ENCODE results near the gene ACYP1. TPM values are rescaled to one million over a fixed set of nuclear protein-coding genes. Genes with fewer than 3 reads are reported as not detected.

The ACYP1 gene
- total and polyA plus RNA-seq, 9 of the 15 experiments (the other 6 are each of a cell fraction or from before 2014, with no cell fraction given), result 19.9 to 113 (median 52.3) TPM

DNA sequence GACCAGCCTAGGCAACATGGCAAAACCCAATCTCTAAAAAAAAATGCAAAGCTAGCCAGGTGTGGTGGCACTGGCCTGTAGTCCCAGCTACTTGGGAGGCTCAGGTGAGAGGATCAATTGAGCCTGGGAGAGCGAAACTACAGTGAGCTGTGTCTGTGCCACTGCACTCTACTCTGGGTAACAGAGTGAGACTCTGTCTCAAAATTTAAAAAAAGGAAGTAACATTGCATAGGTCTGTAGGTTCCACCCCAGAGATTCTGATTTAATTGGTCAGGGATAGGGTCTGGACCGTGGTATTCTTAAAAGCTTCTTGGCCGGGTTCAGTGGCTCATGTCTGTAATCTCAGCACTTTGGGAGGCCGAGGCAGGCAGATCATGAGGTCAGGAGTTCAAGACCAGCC lies 31.9 kb upstream of the ACYP1 start:
- Histone ChIP-seq H3K9ac (ENCODE audit: insufficient read depth in 1 of 2, low read depth in 2 of 2, low read length in 2 of 2) (no peak overlapping the region), H3K27ac (ENCODE audit: extremely low read depth, low read depth, low read length) (no peak overlapping the region), H3K9me1 (ENCODE audit: control insufficient read depth, insufficient read depth, low read length) (no peaks in the 10 kb centered on the region), H3K79me2 (ENCODE audit: control insufficient read depth, insufficient read depth, low read length) (no peaks in the 10 kb centered on the region), H3K4me2 (ENCODE audit: insufficient read depth, low read length) (no peak overlapping the region), H3K27me3 (ENCODE audit: control insufficient read depth in 2 of 2, insufficient read depth in 2 of 2, low read length in 2 of 2) (no peaks in the 10 kb centered on the region), H3K4me1 (replicated peaks in 1 of 2; ENCODE audit: control insufficient read depth in 2 of 2, insufficient read depth in 2 of 2, low read length in 2 of 2) (no peaks in the 10 kb centered on the region), H3K9me3 (replicated peaks; ENCODE audit: control insufficient read depth, insufficient read depth, low read depth, low read length) (no peaks in the 10 kb centered on the region), H2AFZ (ENCODE audit: low read depth, low read length) (no peak overlapping the region), H3K36me3 (ENCODE audit: control insufficient read depth, insufficient read depth, low read length) (peaks cover 36% of the 10 kb centered on the region), H4K20me1 (replicated peaks; ENCODE audit: control insufficient read depth, insufficient read depth, low read length) (no peaks in the 10 kb centered on the region), H3K4me3 (no peak overlapping the region)
- POLR2A ChIA-PET, result interaction anchor here (0.6 to 1.1 kb wide), 3 partner anchors 9 to 155 kb away, joined by 3 read pairs; no protein-coding TSS in a partner anchor
- 82% methylated on average over 4 of the region's 4 CpGs for WGBS (ENCODE audit: insufficient coverage, low coverage, missing lambda C conversion rate)
- CTCF ChIA-PET (ENCODE audit: low intra/inter-chr PET ratio), result no interaction called here
- DNase-seq (ENCODE audit: extremely low read depth in 1 of 4, low spot score in 3 of 4), result no peak
- intact Hi-C loops (cut with micrococcal nuclease) (no loop called here), in situ Hi-C loops (cut with MboI) (no loop called here)
- FAIRE-seq, result no peak
- ATAC-seq, result no peak
- BruUV-seq (replicated peaks), result no TSS peak
- TF ChIP-seq SAFB (IDR thresholded peaks at IDR 0.05; ENCODE audit: borderline replicate concordance, low read depth, low read length) (no peak), BACH1 (tag; IDR thresholded peaks at IDR 0.05) (no peak), ZFP30 (CRISPR knock-in tag; IDR thresholded peaks at IDR 0.05; ENCODE audit: borderline replicate concordance) (no peak), WHSC1 (IDR thresholded peaks at IDR 0.05; ENCODE audit: low read length) (no peak), JUND (IDR thresholded peaks at IDR 0.05; ENCODE audit: borderline replicate concordance, low read depth, low read length) (no peak), JUND (tag; IDR thresholded peaks at IDR 0.05; ENCODE audit: borderline replicate concordance, low read depth, low read length) (no peak), HDAC6 (IDR thresholded peaks at IDR 0.05; ENCODE audit: low read depth, low read length) (no peak), SNRNP70 (optimal IDR thresholded peaks at IDR 0.05; ENCODE audit: low read depth, low read length) (no peak), POLR2G (IDR thresholded peaks at IDR 0.05; ENCODE audit: low read depth, low read length) (no peak), MCM3 (IDR thresholded peaks at IDR 0.05) (no peak), FOSL1 (tag; conservative IDR thresholded peaks at IDR 0.05) (no peak), RBM15 (IDR thresholded peaks at IDR 0.05; ENCODE audit: insufficient read depth, low read length) (no peak), HLTF (IDR thresholded peaks at IDR 0.05) (no peak)
- TF ChIP-seq, protein P1, sequence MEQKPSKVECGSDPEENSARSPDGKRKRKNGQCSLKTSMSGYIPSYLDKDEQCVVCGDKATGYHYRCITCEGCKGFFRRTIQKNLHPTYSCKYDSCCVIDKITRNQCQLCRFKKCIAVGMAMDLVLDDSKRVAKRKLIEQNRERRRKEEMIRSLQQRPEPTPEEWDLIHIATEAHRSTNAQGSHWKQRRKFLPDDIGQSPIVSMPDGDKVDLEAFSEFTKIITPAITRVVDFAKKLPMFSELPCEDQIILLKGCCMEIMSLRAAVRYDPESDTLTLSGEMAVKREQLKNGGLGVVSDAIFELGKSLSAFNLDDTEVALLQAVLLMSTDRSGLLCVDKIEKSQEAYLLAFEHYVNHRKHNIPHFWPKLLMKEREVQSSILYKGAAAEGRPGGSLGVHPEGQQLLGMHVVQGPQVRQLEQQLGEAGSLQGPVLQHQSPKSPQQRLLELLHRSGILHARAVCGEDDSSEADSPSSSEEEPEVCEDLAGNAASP (IDR thresholded peaks at IDR 0.05), result no peak
- TF ChIP-seq, protein P2, sequence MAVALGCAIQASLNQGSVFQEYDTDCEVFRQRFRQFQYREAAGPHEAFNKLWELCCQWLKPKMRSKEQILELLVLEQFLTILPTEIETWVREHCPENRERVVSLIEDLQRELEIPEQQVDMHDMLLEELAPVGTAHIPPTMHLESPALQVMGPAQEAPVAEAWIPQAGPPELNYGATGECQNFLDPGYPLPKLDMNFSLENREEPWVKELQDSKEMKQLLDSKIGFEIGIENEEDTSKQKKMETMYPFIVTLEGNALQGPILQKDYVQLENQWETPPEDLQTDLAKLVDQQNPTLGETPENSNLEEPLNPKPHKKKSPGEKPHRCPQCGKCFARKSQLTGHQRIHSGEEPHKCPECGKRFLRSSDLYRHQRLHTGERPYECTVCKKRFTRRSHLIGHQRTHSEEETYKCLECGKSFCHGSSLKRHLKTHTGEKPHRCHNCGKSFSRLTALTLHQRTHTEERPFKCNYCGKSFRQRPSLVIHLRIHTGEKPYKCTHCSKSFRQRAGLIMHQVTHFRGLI (CRISPR knock-in tag; IDR thresholded peaks at IDR 0.05), result no peak
- TF ChIP-seq, protein P3, sequence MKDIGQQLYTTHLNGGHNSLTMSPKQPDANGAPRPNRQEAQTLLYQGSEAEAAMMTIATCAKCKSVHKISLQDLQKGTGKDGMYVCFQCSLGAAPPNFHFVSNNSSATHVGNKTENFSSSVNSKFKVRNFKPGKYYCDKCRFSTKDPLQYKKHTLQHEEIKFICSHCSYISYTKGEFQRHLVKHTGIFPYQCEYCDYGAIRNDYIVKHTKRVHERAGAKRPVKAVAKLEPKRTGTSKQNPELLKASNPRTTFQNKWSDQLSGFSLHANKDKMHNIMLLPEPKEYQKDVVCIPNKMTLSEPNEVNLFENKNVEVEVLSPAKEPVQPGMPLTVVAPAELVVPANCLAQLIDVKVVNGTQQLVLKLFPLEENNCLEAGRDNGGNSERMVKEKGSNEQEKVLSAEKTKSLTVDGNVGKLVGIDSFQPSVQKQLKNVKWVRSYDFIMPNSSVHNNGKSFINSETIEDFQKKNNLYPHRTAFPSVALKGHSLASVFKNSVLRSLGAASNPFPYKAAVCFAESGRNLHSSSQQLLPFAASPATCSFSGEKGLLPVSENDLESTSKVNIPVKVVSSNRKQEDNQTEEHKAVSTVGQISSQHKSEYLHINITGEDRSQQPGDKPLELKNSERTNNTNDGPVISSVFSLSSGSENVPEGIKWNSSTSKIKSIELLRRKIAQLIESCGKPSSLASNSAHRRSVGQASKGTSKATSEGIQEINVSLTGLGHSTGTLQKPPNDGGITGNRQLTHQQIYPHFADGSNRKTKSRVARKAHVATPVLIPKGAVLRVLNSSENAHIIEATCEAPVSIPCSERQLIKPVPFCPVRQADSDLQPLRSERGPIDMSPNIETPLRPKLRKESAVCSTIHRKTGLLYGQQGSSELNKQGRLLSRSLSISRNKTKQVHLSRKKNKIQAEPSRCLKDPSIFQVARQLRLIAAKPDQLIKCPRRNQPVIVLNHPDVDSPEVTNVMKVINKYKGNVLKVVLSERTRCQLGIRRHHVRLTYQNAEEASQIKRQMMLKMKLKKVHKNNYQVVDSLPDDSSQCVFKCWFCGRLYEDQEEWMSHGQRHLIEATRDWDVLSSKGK (CRISPR knock-in tag; IDR thresholded peaks at IDR 0.05), result no peak
